ENCODE measurements around the gene PLXDC2. TPM values are rescaled to one million over a fixed set of nuclear protein-coding genes. Genes with fewer than 3 reads are reported as not detected.

Gene PLXDC2
- total RNA-seq, 2 donors from 2014 or later = 19.5 to 26.4 TPM

DNA sequence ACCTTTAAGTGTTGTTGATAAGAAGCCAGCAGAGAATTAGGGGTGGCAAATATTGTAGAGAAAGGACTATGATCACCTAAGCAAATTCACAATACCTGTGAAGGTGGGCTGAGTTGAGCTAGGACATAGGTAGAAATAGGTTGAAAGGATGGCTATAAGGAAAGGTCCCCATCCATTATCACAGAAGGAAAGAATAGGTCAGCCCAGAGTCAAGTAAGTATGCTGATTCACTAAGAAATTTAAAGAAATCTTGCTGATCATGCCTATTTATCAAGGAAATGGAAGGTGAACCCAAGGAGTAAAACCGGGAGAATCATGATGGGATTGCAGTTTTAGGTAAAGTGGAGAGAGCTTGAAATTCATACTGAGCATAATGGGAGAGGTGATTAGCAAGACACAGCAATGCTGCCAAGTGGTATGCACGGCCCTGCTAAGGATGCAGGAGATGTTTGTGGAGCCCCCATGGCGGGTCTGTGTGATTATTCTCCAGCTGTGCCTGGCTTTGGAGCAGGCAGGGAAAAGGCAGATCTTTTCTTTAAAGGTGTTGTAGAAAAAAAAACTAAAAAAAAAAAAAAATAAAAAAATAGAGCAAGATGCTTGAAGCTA is 399.4 kb downstream of the PLXDC2 start:
- H3K9me3 Mint-ChIP-seq = peaks cover 8% of the 10 kb centered on the region
- peaks cover 12% of the 10 kb centered on the region for H3K4me1 Mint-ChIP-seq
- Histone ChIP-seq H3K27me3 (ENCODE audit: control insufficient read depth, insufficient read depth, low read length, poor library complexity, severe bottlenecking) (no peaks in the 10 kb centered on the region), H3K9me3 (ENCODE audit: control insufficient read depth, low read length) (no peaks in the 10 kb centered on the region), H3K9ac (ENCODE audit: extremely low read depth, low read length, poor library complexity, severe bottlenecking) (no peak overlapping the region), H3K36me3 (ENCODE audit: control insufficient read depth, insufficient read depth, low read length) (no peaks in the 10 kb centered on the region), H3K4me3 (ENCODE audit: low read length) (no peak overlapping the region), H3K4me1 (ENCODE audit: control insufficient read depth, insufficient read depth, low read length) (no peaks in the 10 kb centered on the region), H3K27ac (ENCODE audit: low read depth, low read length) (no peak overlapping the region)
- H3K27me3 Mint-ChIP-seq (ENCODE audit: insufficient read depth) = no peaks in the 10 kb centered on the region
- H3K4me3 Mint-ChIP-seq = no peak overlapping the region
- DNase-seq = peak; percentile 81
- H3K27ac Mint-ChIP-seq = no peak overlapping the region
- H3K36me3 Mint-ChIP-seq (ENCODE audit: low read depth) = peaks cover 14% of the 10 kb centered on the region
- 31 to 43% methylated on average over 1 to 3 of the region's 3 CpGs for WGBS, 2 experiments (ENCODE audit: insufficient coverage in 1 of 2, insufficient read length in 1 of 2)
- no peak for TF ChIP-seq CTCF (conservative IDR thresholded peaks at IDR 0.05)

GRCh38 chr10:20221356-20221755 is 405.1 kb downstream of the PLXDC2 start:
- no peak for DNase-seq
- H3K9ac ChIP-seq (ENCODE audit: extremely low read depth, low read length, poor library complexity, severe bottlenecking) = no peak overlapping the region
- no peak overlapping the region for H3K27ac ChIP-seq (ENCODE audit: low read depth, low read length)
- peaks cover 1% of the 10 kb centered on the region for H3K4me1 Mint-ChIP-seq
- H3K27ac Mint-ChIP-seq = no peak overlapping the region
- H3K36me3 ChIP-seq (ENCODE audit: control insufficient read depth, insufficient read depth, low read length) = no peaks in the 10 kb centered on the region
- H3K9me3 Mint-ChIP-seq = no peaks in the 10 kb centered on the region
- no peaks in the 10 kb centered on the region for H3K27me3 ChIP-seq (ENCODE audit: control insufficient read depth, insufficient read depth, low read length, poor library complexity, severe bottlenecking)
- peaks cover 6% of the 10 kb centered on the region for H3K36me3 Mint-ChIP-seq (ENCODE audit: low read depth)
- no peaks in the 10 kb centered on the region for H3K27me3 Mint-ChIP-seq (ENCODE audit: insufficient read depth)
- 70 to 100% methylated on average over 1 of the region's 1 CpG for WGBS, 2 experiments (ENCODE audit: insufficient coverage in 1 of 2, insufficient read length in 1 of 2)
- TF ChIP-seq CTCF (conservative IDR thresholded peaks at IDR 0.05) = no peak
- H3K4me3 Mint-ChIP-seq = no peak overlapping the region
- no peaks in the 10 kb centered on the region for H3K4me1 ChIP-seq (ENCODE audit: control insufficient read depth, insufficient read depth, low read length)
- no peak overlapping the region for H3K4me3 ChIP-seq (ENCODE audit: low read length)
- H3K9me3 ChIP-seq (ENCODE audit: control insufficient read depth, low read length) = no peaks in the 10 kb centered on the region

DNA sequence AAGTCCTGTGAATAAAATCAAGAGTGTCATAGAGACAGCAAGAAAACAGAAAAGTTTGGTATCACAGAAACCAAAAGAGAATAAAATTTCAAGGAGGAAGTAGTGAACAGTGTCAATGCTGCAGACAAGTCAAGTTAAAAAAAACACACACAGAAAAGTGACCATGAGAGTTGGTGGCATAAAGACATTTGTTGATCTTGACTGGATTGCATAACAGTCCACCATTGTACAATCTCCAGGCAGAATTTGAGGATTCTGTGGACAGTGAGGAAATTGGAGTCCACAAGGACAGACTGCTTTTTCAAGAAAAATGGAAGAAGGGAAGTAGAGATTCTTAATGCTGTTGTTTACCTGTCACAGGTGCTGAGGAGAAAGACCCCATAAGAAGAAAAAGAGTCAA is 412.5 kb downstream of the PLXDC2 start:
- Mint-ChIP-seq H3K27ac (no peak overlapping the region), H3K4me3 (no peak overlapping the region), H3K4me1 (no peaks in the 10 kb centered on the region), H3K27me3 (ENCODE audit: insufficient read depth) (no peaks in the 10 kb centered on the region), H3K36me3 (ENCODE audit: low read depth) (peaks cover 4% of the 10 kb centered on the region), H3K9me3 (no peaks in the 10 kb centered on the region)
- H3K9me3 ChIP-seq (ENCODE audit: control insufficient read depth, low read length) = no peaks in the 10 kb centered on the region
- no peak overlapping the region for H3K27ac ChIP-seq (ENCODE audit: low read depth, low read length)
- H3K9ac ChIP-seq (ENCODE audit: extremely low read depth, low read length, poor library complexity, severe bottlenecking) = no peak overlapping the region
- H3K4me1 ChIP-seq (ENCODE audit: control insufficient read depth, insufficient read depth, low read length) = no peaks in the 10 kb centered on the region
- TF ChIP-seq CTCF (conservative IDR thresholded peaks at IDR 0.05) = no peak
- no peak for DNase-seq
- H3K36me3 ChIP-seq (ENCODE audit: control insufficient read depth, insufficient read depth, low read length) = no peaks in the 10 kb centered on the region
- no peaks in the 10 kb centered on the region for H3K27me3 ChIP-seq (ENCODE audit: control insufficient read depth, insufficient read depth, low read length, poor library complexity, severe bottlenecking)
- H3K4me3 ChIP-seq (ENCODE audit: low read length) = no peak overlapping the region
